GM19328 (cell line): Measurements from ENCODE around the gene RORC.

ENCODE experiments used
- ATAC-seq: cut with Tn5 transposase; IDR thresholded peaks from one replicate; pipeline ENCODE4 v1.9.1; 2021; ENCODE audit warnings: mild to moderate bottlenecking, moderate library complexity; ENCODE audit not compliant: unreplicated experiment

The RORC gene

GRCh38 chr1:151828921-151829320 is 2.7 kb downstream of the RORC start:
- ATAC-seq, result no peak

GRCh38 chr1:151827853-151828252 is 3.7 kb downstream of the RORC start:
- no peak for ATAC-seq

GRCh38 chr1:151825751-151826660 is 5.6 kb downstream of the RORC start:
- ATAC-seq, result no peak

GRCh38 chr1:151825204-151825603 is 6.4 kb downstream of the RORC start:
- no peak for ATAC-seq

- no peak for ATAC-seq
Measured at GRCh38 chr1:151823175-151823574, 8.4 kb downstream of the RORC start.

GRCh38 chr1:151822404-151822803 is 9.2 kb downstream of the RORC start:
- ATAC-seq, result no peak

- ATAC-seq, result no peak
Measured at GRCh38 chr1:151820940-151821339, 10.7 kb downstream of the RORC start.

GRCh38 chr1:151819976-151820623 is 11.5 kb downstream of the RORC start:
- ATAC-seq, result no peak

GRCh38 chr1:151819227-151819835 is 12.3 kb downstream of the RORC start:
- no peak for ATAC-seq

GRCh38 chr1:151817353-151817730 is 14.3 kb downstream of the RORC start:
- ATAC-seq, result no peak

- ATAC-seq, result no peak
Measured at GRCh38 chr1:151816548-151817352, 14.9 kb downstream of the RORC start.

GRCh38 chr1:151815716-151816327 is 15.8 kb downstream of the RORC start:
- ATAC-seq, result no peak

- no peak for ATAC-seq
Measured at GRCh38 chr1:151814971-151815545, 16.5 kb downstream of the RORC start.

GRCh38 chr1:151814426-151814825 is 17.2 kb downstream of the RORC start:
- no peak for ATAC-seq

- no peak for ATAC-seq
Measured at GRCh38 chr1:151813271-151813977, 18.2 kb downstream of the RORC start.

GRCh38 chr1:151811181-151811580 is 20.4 kb downstream of the RORC start:
- no peak for ATAC-seq

- no peak for ATAC-seq
Measured at GRCh38 chr1:151809985-151810556, 21.5 kb downstream of the RORC start.

- no peak for ATAC-seq
Measured at GRCh38 chr1:151809290-151809984, 22.2 kb downstream of the RORC start.

- ATAC-seq, result no peak
Measured at GRCh38 chr1:151807766-151808165, 23.8 kb downstream of the RORC start.
